NCI-H510A treated with DMSO at 0.1 percent for 48 hours (cell line): ENCODE measurements around the gene FITM1.
"Not testable (repeated sequence)": the region's sequence is repeated elsewhere in the genome, so short reads cannot be mapped to it uniquely, and the experiment has no call there.

Source experiments
- DNase-seq: peaks from one replicate; lab custom pipeline; 2025; lab: John Stamatoyannopoulos, UW

Gene FITM1

GRCh38 chr14:24098229-24098926 is 32.1 kb upstream of the FITM1 start:
- no peak for DNase-seq

DNA sequence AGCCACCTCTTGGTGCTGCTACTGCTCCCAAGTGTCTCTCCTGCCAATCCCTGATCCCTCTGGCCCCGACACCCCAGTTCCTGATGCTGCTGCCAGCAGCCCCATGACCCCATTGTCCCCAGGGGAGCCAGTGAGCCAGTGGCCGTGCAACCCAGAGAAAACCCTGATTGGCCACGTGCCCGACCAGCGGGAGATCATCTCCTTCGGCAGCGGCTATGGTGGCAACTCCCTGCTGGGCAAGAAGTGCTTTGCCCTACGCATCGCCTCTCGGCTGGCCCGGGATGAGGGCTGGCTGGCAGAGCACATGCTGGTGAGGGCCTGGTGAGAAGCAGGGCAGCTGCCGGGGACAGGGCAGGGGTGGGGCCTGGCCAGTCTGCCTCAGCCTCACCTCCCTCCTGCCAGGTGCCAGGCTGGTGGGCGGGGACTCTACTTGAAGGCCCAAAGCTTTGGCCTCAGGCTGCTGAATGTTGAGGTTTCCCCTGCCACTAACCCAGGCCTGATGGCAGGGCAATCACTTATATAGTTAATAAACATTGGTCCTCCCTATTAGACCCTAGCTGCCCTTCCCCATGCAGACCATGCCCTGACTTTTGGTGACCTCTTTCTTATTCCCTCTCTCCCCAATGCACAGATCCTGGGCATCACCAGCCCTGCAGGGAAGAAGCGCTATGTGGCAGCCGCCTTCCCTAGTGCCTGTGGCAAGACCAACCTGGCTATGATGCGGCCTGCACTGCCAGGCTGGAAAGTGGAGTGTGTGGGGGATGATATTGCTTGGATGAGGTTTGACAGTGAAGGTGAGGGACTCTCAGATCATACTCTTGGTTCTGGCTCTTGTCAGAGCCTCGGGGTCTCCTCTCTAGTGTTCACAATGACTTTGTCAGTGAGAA is 31.3 kb upstream of the FITM1 start:
- DNase-seq: peak; percentile 71

DNA sequence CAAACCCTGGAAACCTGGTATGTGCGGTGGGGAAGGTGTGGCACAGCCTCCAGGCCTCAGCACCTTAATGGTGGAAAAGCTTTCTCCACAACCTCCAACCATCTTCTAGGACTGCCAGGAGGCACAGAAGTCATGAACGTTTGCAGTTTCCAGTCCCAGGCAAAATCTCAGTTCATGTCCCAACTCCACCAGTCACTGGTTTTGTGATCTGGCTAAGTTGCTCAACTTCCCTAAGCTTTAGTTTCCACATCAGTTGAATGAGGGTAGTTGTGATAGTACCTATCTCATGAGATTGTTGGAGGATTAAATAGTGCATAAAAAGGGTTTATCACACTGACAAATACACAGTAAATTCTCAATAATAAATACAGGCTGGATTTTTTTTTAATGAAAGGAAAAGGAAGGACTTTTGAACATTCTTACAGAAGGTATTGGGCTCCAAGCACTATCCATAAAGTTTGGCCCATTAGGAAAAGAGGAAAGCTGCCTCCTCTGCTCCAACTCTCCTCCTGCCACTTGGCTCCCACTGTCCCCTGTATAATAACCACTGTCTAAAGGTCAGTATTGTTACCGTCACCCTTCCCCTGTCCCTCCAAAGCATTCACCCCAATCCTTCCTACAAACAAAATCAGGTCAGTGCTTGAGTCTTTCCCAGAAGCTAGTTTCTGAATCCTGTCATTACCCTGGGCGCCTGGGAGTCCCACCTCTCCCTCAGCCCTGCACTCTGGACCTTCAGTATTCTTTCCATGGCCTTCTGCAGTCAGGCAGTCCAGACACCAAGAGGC is 30.1 kb upstream of the FITM1 start:
- no peak for DNase-seq

- DNase-seq: no peak
Measured at GRCh38 chr14:24100982-24101494, 29.4 kb upstream of the FITM1 start.

GRCh38 chr14:24102357-24103048 is 28.0 kb upstream of the FITM1 start:
- no peak for DNase-seq

DNA sequence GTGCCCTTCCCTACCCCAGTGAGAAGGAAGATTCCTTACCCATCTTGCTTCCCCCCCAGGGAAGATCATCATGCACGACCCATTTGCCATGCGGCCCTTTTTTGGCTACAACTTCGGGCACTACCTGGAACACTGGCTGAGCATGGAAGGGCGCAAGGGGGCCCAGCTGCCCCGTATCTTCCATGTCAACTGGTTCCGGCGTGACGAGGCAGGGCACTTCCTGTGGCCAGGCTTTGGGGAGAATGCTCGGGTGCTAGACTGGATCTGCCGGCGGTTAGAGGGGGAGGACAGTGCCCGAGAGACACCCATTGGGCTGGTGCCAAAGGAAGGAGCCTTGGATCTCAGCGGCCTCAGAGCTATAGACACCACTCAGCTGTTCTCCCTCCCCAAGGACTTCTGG is 27.0 kb upstream of the FITM1 start:
- DNase-seq: no peak

GRCh38 chr14:24105609-24106239 is 24.7 kb upstream of the FITM1 start:
- DNase-seq: not testable (repeated sequence)

GRCh38 chr14:24106672-24107271 is 23.7 kb upstream of the FITM1 start:
- no peak for DNase-seq

DNA sequence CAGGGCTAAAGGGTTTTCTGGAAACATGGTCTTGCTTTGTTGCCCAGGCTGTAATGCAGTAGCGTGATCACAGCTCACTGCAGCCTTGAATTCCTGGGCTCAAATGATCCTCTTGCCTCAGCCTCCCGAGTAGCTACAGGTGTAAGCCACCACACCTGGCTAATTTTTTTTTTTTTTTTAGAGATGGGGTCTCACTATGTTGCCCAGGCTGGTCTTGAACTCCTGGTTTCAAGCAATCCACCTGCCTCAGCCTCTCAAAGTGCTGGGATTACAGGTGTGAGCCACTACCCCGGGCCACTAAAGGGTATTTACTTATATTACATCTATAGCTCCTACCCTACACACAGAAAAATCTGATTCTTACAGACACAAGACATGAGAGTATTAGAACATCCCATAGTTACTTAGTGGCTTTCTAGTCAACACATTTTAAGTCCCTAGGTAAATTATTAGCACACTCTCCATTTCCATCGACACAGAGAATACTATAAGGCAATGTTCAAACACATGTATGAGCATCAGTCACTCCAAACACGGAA is 22.1 kb upstream of the FITM1 start:
- DNase-seq: no peak

- no peak for DNase-seq
Measured at GRCh38 chr14:24110060-24110459, 20.4 kb upstream of the FITM1 start.

DNA sequence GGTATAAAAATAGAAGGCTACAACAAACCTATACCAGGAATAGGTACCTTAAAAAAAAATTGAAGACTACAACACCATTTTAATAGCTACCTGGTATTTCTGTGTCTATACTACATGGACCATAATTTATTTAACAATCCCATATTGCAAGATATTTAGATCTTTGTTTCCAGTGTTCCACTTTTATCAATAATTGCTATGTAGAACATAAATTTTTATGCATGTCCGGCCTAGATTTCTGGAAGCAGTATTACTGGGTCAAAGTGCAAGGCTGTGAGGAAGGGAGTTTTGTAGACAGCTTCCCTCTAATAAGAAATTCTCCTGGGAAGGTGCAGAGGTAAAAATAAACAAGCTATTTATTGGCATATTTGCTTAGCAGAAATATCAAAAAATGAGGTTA is 19.9 kb upstream of the FITM1 start:
- DNase-seq: no peak

- no peak for DNase-seq
Measured at GRCh38 chr14:24113379-24113800, 17.1 kb upstream of the FITM1 start.

DNA sequence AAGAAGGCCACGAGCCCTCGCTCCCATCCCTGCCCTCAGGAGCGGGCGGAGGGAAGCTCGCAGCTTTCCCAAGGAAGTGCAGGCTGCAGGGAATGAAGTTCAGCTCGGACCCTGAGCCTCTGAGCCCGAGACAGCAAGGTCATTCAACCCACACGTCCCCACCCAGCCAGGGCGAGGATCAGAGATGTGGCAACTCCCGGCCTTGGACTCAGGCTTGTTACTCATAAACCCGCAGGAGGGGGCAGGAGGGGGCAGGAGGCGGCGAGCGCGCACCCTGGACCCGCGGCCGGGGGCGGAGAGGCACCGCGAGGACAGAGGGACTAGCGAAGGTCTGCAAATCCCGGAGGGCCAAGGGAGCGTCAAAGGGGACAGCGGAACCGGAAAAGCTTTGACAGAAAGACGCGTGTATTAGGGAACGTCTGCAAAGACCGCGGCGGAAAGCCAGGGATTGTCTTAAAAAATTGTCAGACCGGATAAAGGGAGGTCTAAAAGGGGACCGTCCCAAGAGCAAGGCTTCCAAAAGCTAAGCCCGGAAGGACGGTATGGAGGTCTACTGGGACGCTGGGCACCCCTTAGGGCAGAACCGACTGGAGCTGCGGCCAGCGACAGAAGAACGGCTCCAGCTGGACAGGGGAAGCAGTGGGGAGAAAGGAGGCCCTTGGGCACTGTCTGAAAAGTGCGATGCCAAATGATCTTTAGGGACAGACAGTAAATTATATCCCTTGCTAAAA is 16.5 kb upstream of the FITM1 start:
- DNase-seq: peak; percentile 96

GRCh38 chr14:24114532-24115421 is 15.7 kb upstream of the FITM1 start, which contains the start of the genes DCAF11 and NRL:
Gene DCAF11, plus strand, starts transcription at chr14:24114777. Its CDS starts 818 bp downstream, at chr14:24115595.
Gene NRL, minus strand, starts transcription at chr14:24114949. Its CDS starts 32,101 bp downstream, at chr14:24082848.
- peak; percentile 98 for DNase-seq

GRCh38 chr14:24115422-24116127 is 14.9 kb upstream of the FITM1 start:
- no peak for DNase-seq

DNA sequence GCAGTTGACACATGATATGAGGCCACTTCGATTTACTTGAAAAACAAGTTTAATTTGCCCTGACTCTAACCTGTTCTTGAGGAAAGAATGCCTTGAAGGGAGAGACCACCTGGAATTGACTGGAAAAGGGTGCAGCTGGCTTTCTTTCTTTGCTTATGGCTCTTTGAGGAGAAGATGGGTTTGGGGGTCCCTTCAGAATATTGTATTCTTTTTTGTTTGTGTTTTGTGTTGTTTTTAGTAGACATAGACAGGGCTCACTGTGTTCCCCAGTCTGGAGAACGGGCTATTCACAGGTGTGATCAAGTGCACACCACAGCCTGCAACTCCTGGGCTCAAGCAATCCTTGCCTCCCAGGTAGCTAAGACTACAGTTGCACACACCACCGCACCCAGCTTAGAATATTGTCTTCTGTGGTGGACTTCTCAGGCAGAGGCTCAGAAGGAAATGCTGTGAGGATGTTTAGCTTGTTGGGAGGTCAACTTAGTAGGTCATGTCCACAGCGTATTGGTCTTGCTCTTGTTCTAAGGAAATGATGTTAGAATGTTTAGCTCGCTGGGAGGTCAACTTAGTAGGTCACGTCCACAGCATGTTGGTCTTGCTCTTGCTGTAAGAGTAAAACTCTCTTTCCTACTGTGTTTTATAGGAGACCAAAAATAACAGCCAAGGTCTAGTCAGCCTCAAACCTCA is 14.2 kb upstream of the FITM1 start:
- DNase-seq: no peak

- DNase-seq: no peak
Measured at GRCh38 chr14:24117179-24117578, 13.3 kb upstream of the FITM1 start.
